PC-9 (cell line): ENCODE measurements around the gene LGALS1. TPM values are rescaled to one million over a fixed set of nuclear protein-coding genes. Genes with fewer than 3 reads are reported as not detected.

Experiments used
- BruUV-seq: library from RNA; stranded (reverse); fragments of 400-500 nt; replicated peaks from 2 replicates; lab custom pipeline; 2021; lab: Mats Ljungman, UMichigan
- CTCF ChIA-PET: fragments of 300-600 bp; sonication (Branson Sonifier 250); formaldehyde crosslinking; loops from one replicate; lab custom pipeline; 2022; ENCODE audit warnings: antibody characterized with exemption; lab: Charles Lee
- POLR2A ChIA-PET: fragments of 300-600 bp; sonication (Branson Sonifier 250); formaldehyde crosslinking; loops from one replicate; lab custom pipeline; 2022; ENCODE audit warnings: antibody characterized with exemption; ENCODE audit not compliant: unreplicated experiment; lab: Charles Lee
- DNase-seq, 2 experiments: peaks; one replicate each; pipeline versions ENCODE4 v3.0.0 to v3.0.0-alpha.2; 2015 to 2022; ENCODE audit warnings: mixed read lengths in 1 of 2
- H2AFZ ChIP-seq: fragments of 200-600 bp; sonication (generic); 2 replicates; pipeline ENCODE4 v1.8.1; 2017; ENCODE audit warnings: antibody characterized with exemption
- H3F3A ChIP-seq: fragments of 200-600 bp; sonication (generic); 2 replicates; pipeline ENCODE4 v1.8.1; 2017; ENCODE audit warnings: antibody characterized with exemption, mild to moderate bottlenecking, low read depth; ENCODE audit not compliant: insufficient read depth
- H3K27ac ChIP-seq: fragments of 200-600 bp; sonication (generic); 2 replicates; pipeline ENCODE4 v1.6.1; 2016; ENCODE audit warnings: mixed run types
- H3K27me3 ChIP-seq: fragments of 200-600 bp; sonication (generic); 2 replicates; pipeline ENCODE4 v1.6.1; 2016; ENCODE audit warnings: low read depth, mixed run types; ENCODE audit not compliant: insufficient read depth
- H3K36me3 ChIP-seq: fragments of 200-600 bp; sonication (generic); 2 replicates; pipeline ENCODE4 v1.6.1; 2016; ENCODE audit warnings: low read depth, mixed run types
- H3K4me1 ChIP-seq: fragments of 200-600 bp; sonication (generic); replicated peaks from 2 replicates; pipeline ENCODE4 v1.6.1; 2016; ENCODE audit warnings: mixed run types; ENCODE audit not compliant: insufficient read depth
- H3K4me2 ChIP-seq: fragments of 200-600 bp; sonication (generic); 2 replicates; pipeline ENCODE4 v1.6.1; 2017; ENCODE audit warnings: mixed run types
- H3K4me3 ChIP-seq: fragments of 200-600 bp; sonication (generic); 2 replicates; pipeline ENCODE4 v1.6.1; 2016; ENCODE audit warnings: mixed run types
- H3K79me2 ChIP-seq: fragments of 200-600 bp; sonication (generic); 2 replicates; pipeline ENCODE4 v1.6.1; 2017; ENCODE audit warnings: low read depth, mixed run types
- H3K9me2 ChIP-seq: fragments of 200-600 bp; sonication (generic); 2 replicates; pipeline ENCODE4 v1.8.1; 2017; ENCODE audit warnings: mild to moderate bottlenecking; ENCODE audit not compliant: insufficient read depth
- H3K9me3 ChIP-seq: fragments of 200-600 bp; sonication (generic); 2 replicates; pipeline ENCODE4 v1.8.1; 2016; ENCODE audit warnings: low read depth; ENCODE audit not compliant: insufficient read depth
- H4K20me1 ChIP-seq: fragments of 200-600 bp; sonication (generic); 2 replicates; pipeline ENCODE4 v1.8.1; 2017; ENCODE audit not compliant: insufficient read depth
- EZH2 ChIP-seq: fragments of 200-600 bp; sonication (generic); IDR thresholded peaks from 2 replicates; pipeline ENCODE4 v1.8.0; 2017; ENCODE audit warnings: antibody characterized with exemption, low read depth
- intact Hi-C: fragments of 100-400 bp; cut with micrococcal nuclease; formaldehyde crosslinking; loops from one replicate; pipeline ENCODE4 v1.10.0; 2022; ENCODE audit not compliant: unreplicated experiment
- total RNA-seq: library from RNA; stranded (reverse); gene quantifications from 2 replicates; pipeline ENCODE4 v1.2.3, GENCODE V29; 2021
- TF ChIP-seq, protein P1 (sequence below): fragments of 200-600 bp; sonication (generic); conservative IDR thresholded peaks from 2 replicates; pipeline ENCODE4 v1.6.1; 2017; ENCODE audit warnings: mixed run types, antibody characterized with exemption, mild to moderate bottlenecking, moderate library complexity

The LGALS1 gene
- total RNA-seq, 1 experiment from 2014 or later: 791 TPM

GRCh38 chr22:37633625-37634416, 41.6 kb upstream of the LGALS1 start:
- H3K27ac ChIP-seq: no peak overlapping the region
- ChIA-PET POLR2A (interaction anchor here (0.5 to 0.7 kb wide), 2 partner anchors 74 to 228 kb away, joined by 14 read pairs; partner anchors contain the start of gene CDC42EP1), CTCF (interaction anchor here (0.7 to 2.6 kb wide), 3 partner anchors 9 to 74 kb away, joined by 3 to 17 read pairs (median 8); partner anchors contain the start of gene CDC42EP1)
- intact Hi-C loops: no loop called here
- peaks cover 6% of the 10 kb centered on the region for H3K4me1 ChIP-seq
- H3K9me2 ChIP-seq: no peaks in the 10 kb centered on the region
- no peak overlapping the region for H3K4me2 ChIP-seq
- no peaks in the 10 kb centered on the region for H3K36me3 ChIP-seq
- TF ChIP-seq, protein P1, sequence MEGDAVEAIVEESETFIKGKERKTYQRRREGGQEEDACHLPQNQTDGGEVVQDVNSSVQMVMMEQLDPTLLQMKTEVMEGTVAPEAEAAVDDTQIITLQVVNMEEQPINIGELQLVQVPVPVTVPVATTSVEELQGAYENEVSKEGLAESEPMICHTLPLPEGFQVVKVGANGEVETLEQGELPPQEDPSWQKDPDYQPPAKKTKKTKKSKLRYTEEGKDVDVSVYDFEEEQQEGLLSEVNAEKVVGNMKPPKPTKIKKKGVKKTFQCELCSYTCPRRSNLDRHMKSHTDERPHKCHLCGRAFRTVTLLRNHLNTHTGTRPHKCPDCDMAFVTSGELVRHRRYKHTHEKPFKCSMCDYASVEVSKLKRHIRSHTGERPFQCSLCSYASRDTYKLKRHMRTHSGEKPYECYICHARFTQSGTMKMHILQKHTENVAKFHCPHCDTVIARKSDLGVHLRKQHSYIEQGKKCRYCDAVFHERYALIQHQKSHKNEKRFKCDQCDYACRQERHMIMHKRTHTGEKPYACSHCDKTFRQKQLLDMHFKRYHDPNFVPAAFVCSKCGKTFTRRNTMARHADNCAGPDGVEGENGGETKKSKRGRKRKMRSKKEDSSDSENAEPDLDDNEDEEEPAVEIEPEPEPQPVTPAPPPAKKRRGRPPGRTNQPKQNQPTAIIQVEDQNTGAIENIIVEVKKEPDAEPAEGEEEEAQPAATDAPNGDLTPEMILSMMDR: no peak
- TF ChIP-seq EZH2: no peak
- BruUV-seq: no TSS peak
- H3K4me3 ChIP-seq: no peak overlapping the region
- H3K9me3 ChIP-seq: no peaks in the 10 kb centered on the region
- peaks cover 31% of the 10 kb centered on the region for H3F3A ChIP-seq
- DNase-seq: peak in 1 of 2 experiments; percentile 50
- H3K79me2 ChIP-seq: no peaks in the 10 kb centered on the region
- H4K20me1 ChIP-seq: no peaks in the 10 kb centered on the region
- no peaks in the 10 kb centered on the region for H3K27me3 ChIP-seq
- H2AFZ ChIP-seq: no peak overlapping the region

- intact Hi-C loops: no loop called here
- BruUV-seq: no TSS peak
- no peaks in the 10 kb centered on the region for H3K79me2 ChIP-seq
- no peak overlapping the region for H3K4me2 ChIP-seq
- no peak overlapping the region for H3K27ac ChIP-seq
- no peaks in the 10 kb centered on the region for H3K36me3 ChIP-seq
- no peak for DNase-seq
- H3K9me2 ChIP-seq: no peaks in the 10 kb centered on the region
- H3K4me1 ChIP-seq: peaks cover 11% of the 10 kb centered on the region
- H4K20me1 ChIP-seq: no peaks in the 10 kb centered on the region
- no peaks in the 10 kb centered on the region for H3K27me3 ChIP-seq
- H3F3A ChIP-seq: peaks cover 38% of the 10 kb centered on the region
- no peaks in the 10 kb centered on the region for H3K9me3 ChIP-seq
- TF ChIP-seq EZH2: no peak
- TF ChIP-seq, protein P1: peak; percentile 39; the same call in 1 of the 2 replicates
- no peak overlapping the region for H2AFZ ChIP-seq
- POLR2A ChIA-PET: no interaction called here
- H3K4me3 ChIP-seq: no peak overlapping the region
- CTCF ChIA-PET: interaction anchor here (1.0 to 2.6 kb wide), 3 partner anchors 9 to 29 kb away, joined by 3 to 17 read pairs (median 3); no protein-coding TSS in a partner anchor
Measured at GRCh38 chr22:37634417-37634924, 41.0 kb upstream of the LGALS1 start.

DNA sequence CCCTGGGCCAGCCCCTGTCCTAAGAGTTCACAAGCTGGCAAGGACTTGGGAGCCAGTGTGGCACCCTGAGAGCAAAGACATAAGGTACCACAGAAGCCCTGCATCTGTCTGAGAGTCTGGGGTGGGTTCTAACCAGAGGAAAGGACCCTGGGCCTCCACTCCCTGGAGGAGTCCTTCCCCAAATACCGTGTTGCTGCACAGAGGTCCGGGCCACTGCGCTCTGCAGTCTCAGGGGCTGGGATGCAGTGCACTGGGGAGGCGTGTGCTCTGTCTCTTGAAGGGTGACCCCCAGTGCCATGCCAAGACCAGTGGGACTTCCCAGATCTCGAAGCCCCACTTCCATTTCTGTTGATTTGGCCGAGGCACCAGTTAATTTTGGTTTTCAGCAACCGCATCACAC, 40.3 kb upstream of the LGALS1 start:
- no peaks in the 10 kb centered on the region for H3K9me3 ChIP-seq
- intact Hi-C loops: no loop called here
- no peak for DNase-seq
- H3K4me1 ChIP-seq: peaks cover 14% of the 10 kb centered on the region
- ChIA-PET POLR2A (no interaction called here), CTCF (interaction anchor here (1.0 to 2.6 kb wide), 2 partner anchors 8 to 28 kb away, joined by 3 to 17 read pairs; no protein-coding TSS in a partner anchor)
- no peaks in the 10 kb centered on the region for H3K36me3 ChIP-seq
- TF ChIP-seq EZH2: no peak
- no peaks in the 10 kb centered on the region for H3K27me3 ChIP-seq
- H3K79me2 ChIP-seq: peaks cover 2% of the 10 kb centered on the region; the same call in 1 of the 2 replicates
- H3F3A ChIP-seq: peaks cover 43% of the 10 kb centered on the region
- no peaks in the 10 kb centered on the region for H4K20me1 ChIP-seq
- no peak overlapping the region for H2AFZ ChIP-seq
- H3K9me2 ChIP-seq: no peaks in the 10 kb centered on the region
- no peak overlapping the region for H3K4me3 ChIP-seq
- H3K4me2 ChIP-seq: no peak overlapping the region
- no TSS peak for BruUV-seq
- H3K27ac ChIP-seq: no peak overlapping the region
